ENCODE measurements around the gene KCTD2. TPM values are rescaled to one million over a fixed set of nuclear protein-coding genes. Genes with fewer than 3 reads are reported as not detected.
A peak's percentile ranks its signal among the peaks of the same experiment; 100 is the strongest.

KCTD2 gene
- total and polyA plus RNA-seq, 2 experiments from 2014 or later: 12.7 to 19.1 TPM

GRCh38 chr17:75047398-75048098 lies 523 bp downstream of the KCTD2 start:
- Histone ChIP-seq H2AFZ (peak overlapping the region; percentile 42), H3K9me2 (replicated peaks; ENCODE audit: insufficient read depth) (no peaks in the 10 kb centered on the region), H3K79me2 (peaks cover 60% of the 10 kb centered on the region), H3K27me3 (no peaks in the 10 kb centered on the region), H3K4me2 (peak overlapping the region; percentile 90), H3K4me1 (ENCODE audit: insufficient read depth) (peaks cover 10% of the 10 kb centered on the region), H3K36me3 (replicated peaks; ENCODE audit: insufficient read depth, low read depth) (no peaks in the 10 kb centered on the region), H3K4me3 (peak overlapping the region; percentile 82), H4K20me1 (ENCODE audit: insufficient read depth, poor library complexity, severe bottlenecking) (no peaks in the 10 kb centered on the region), H3K27ac (peak overlapping the region; percentile 73), H3K9me3 (ENCODE audit: low read depth) (no peaks in the 10 kb centered on the region)
- WGBS (ENCODE audit: low lambda C conversion rate, missing lambda C conversion rate): 3% methylated on average over 18 of the region's 38 CpGs
- no peak for TF ChIP-seq CTCF (IDR thresholded peaks at IDR 0.05; ENCODE audit: poor library complexity)
- TF ChIP-seq EZH2 (IDR thresholded peaks at IDR 0.05; ENCODE audit: borderline replicate concordance): no peak
- no peak for TF ChIP-seq EZH2phosphoT487 (IDR thresholded peaks at IDR 0.05; ENCODE audit: low read depth, severe bottlenecking, unreplicated experiment)
- peak; percentile 50 for DNase-seq (ENCODE audit: low spot score)

- H3K9me3 ChIP-seq (ENCODE audit: low read depth): no peaks in the 10 kb centered on the region
- no peaks in the 10 kb centered on the region for H4K20me1 ChIP-seq (ENCODE audit: insufficient read depth, poor library complexity, severe bottlenecking)
- H3K79me2 ChIP-seq: peaks cover 52% of the 10 kb centered on the region
- no peaks in the 10 kb centered on the region for H3K9me2 ChIP-seq (replicated peaks; ENCODE audit: insufficient read depth)
- H2AFZ ChIP-seq: no peak overlapping the region
- H3K27ac ChIP-seq: peak overlapping the region; percentile 73
- H3K36me3 ChIP-seq (replicated peaks; ENCODE audit: insufficient read depth, low read depth): no peaks in the 10 kb centered on the region
- 55% methylated on average over 5 of the region's 5 CpGs for WGBS (ENCODE audit: low lambda C conversion rate, missing lambda C conversion rate)
- peaks cover 10% of the 10 kb centered on the region for H3K4me1 ChIP-seq (ENCODE audit: insufficient read depth)
- H3K4me3 ChIP-seq: no peak overlapping the region
- peak overlapping the region; percentile 90 for H3K4me2 ChIP-seq
- no peaks in the 10 kb centered on the region for H3K27me3 ChIP-seq
- no peak for DNase-seq (ENCODE audit: low spot score)
- TF ChIP-seq CTCF (IDR thresholded peaks at IDR 0.05; ENCODE audit: poor library complexity) (no peak), EZH2phosphoT487 (IDR thresholded peaks at IDR 0.05; ENCODE audit: low read depth, severe bottlenecking, unreplicated experiment) (no peak), EZH2 (IDR thresholded peaks at IDR 0.05; ENCODE audit: borderline replicate concordance) (no peak)
Measured at GRCh38 chr17:75048249-75048878, 1.3 kb downstream of the KCTD2 start.

- no peaks in the 10 kb centered on the region for H3K36me3 ChIP-seq (replicated peaks; ENCODE audit: insufficient read depth, low read depth)
- H4K20me1 ChIP-seq (ENCODE audit: insufficient read depth, poor library complexity, severe bottlenecking): no peaks in the 10 kb centered on the region
- peak overlapping the region; percentile 90 for H3K4me2 ChIP-seq
- H3K79me2 ChIP-seq: peaks cover 50% of the 10 kb centered on the region
- WGBS (ENCODE audit: low lambda C conversion rate, missing lambda C conversion rate): 87% methylated on average over 5 of the region's 5 CpGs
- no peak overlapping the region for H2AFZ ChIP-seq
- H3K4me3 ChIP-seq: no peak overlapping the region
- no peaks in the 10 kb centered on the region for H3K27me3 ChIP-seq
- peak overlapping the region; percentile 6 for H3K27ac ChIP-seq
- TF ChIP-seq EZH2 (IDR thresholded peaks at IDR 0.05; ENCODE audit: borderline replicate concordance) (no peak), CTCF (IDR thresholded peaks at IDR 0.05; ENCODE audit: poor library complexity) (no peak), EZH2phosphoT487 (IDR thresholded peaks at IDR 0.05; ENCODE audit: low read depth, severe bottlenecking, unreplicated experiment) (no peak)
- no peaks in the 10 kb centered on the region for H3K9me3 ChIP-seq (ENCODE audit: low read depth)
- no peaks in the 10 kb centered on the region for H3K9me2 ChIP-seq (replicated peaks; ENCODE audit: insufficient read depth)
- peaks cover 10% of the 10 kb centered on the region for H3K4me1 ChIP-seq (ENCODE audit: insufficient read depth)
- no peak for DNase-seq (ENCODE audit: low spot score)
Measured at GRCh38 chr17:75049057-75049456, 2.0 kb downstream of the KCTD2 start.

Data from hepatocyte (in vitro differentiated cells).